ENCODE measurements around the gene RUNX2.

The RUNX2 gene

DNA sequence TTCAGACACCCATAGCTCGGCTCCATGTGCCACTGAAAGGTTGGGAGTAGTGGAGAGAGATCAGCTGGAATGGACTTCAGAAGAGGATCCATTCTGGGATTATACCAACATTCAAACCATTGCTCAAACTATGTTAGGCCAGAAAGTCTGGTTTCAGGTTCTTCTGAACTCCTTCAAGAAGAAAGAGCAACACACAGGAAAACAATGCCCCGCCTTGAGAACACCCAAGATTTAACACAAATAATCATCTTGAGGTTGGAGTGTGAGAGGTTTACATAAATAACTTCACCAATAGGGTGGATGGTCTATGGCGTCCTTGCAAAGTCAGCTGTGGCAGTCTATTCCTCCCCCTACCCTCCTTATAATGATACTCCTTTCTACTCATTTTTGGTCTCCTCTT, 261.2 kb downstream of the RUNX2 start:
- no peak for DNase-seq (ENCODE audit: low spot score)

- DNase-seq (ENCODE audit: low spot score) = no peak
Observed at GRCh38 chr6:45590226-45590625, 262.1 kb downstream of the RUNX2 start.

DNA sequence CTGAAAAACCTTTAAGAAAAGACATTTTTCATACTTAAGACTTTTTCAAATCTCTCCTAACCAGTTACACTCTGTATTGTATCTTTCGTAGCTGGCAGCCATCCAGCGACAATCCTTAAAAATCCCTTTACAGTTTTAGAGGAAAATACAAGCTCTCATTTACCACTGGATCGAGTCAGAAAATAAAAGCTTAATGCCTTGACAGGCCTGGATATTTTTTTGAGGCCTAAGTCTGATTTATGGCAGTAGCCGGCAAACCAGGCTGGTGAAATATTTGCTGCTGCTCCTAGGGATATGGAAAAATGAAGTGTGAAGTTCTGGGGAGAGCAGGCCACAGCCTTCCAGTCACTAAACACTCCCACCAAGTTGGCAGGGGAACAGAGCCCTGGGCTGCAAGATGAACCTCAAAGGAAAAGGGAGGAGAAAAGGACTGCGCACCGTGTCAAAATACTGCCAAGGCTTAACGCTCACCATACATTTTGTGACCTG, 262.6 kb downstream of the RUNX2 start:
- DNase-seq (ENCODE audit: low spot score) = no peak

DNA sequence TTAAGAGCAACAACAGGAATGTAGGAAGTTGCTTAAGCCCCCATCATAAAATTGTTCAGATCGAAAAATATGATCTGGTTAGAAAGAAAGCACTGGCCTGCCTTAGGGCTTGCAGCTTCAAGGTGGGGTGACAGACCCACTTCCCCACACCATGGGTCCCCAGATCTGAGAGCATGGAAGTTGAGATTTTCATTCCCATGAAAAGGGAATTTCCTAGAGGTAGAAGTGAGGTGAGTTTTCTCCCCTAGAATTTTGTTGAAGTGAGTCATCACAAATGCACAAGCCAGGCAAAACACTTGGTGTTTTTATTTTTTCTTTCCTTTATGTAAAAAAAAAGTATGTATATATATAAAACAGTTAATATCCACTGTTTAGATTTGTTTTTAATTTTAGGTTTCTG, 263.2 kb downstream of the RUNX2 start:
- no peak for DNase-seq (ENCODE audit: low spot score)

DNA sequence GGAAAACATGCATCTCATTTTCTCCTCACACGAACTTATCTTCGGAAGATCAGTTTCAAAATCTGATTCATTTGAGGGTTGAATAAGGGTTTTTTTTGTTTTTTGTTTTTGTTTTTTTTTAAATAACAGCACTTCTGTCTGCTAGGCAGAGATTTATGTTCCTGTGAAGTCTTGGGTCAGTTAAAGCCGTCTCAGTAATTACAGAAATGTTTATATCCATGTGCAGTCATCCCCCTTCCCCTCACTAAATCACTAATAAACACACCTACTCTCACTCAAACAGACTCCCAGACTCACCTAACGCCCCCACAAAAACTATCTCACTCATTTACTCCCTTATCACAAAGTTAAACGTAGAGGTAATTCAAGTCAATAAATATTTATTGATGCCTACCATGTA, 263.8 kb downstream of the RUNX2 start:
- DNase-seq (ENCODE audit: low spot score) = no peak

GRCh38 chr6:45592991-45593390, 264.9 kb downstream of the RUNX2 start:
- no peak for DNase-seq (ENCODE audit: low spot score)

DNA sequence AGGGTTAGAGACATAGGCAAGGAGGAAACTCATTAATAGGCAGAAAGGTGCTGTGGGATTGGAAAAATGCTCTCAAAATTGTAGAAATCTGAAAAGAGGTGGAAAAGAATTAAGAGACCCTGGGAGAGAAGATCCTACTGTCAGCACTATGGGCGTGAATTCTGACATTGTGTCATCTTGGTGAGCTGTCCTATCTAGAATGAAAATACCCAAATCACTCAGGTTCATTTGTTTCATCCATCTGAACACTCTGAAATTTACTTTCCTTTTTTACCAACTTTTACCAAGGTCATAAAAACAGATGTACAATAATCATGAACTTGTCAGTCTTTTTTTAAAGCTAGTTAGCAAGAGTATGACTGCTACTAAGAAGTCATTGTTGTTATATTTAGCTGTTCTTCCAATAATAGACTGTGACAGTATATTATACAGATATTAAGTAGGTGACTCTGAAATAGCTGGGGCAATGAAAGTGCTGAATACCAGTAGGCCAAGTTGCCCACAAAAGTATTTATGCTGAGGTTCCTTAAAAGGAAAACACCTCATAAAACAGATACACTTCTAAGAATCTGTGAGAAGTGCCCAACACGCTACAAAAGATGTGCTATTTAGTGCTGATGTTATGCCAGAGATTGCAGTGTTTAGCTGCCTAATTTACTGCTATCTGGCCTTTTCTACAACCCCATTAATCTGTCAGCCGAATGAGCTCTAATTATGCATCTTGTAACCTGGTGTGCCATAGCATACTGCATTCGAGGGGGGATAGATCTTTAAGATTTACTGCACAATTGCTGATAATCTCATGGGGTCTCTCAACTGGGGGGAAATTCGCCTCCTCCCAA, 267.1 kb downstream of the RUNX2 start:
- no peak for DNase-seq (ENCODE audit: low spot score)

DNA sequence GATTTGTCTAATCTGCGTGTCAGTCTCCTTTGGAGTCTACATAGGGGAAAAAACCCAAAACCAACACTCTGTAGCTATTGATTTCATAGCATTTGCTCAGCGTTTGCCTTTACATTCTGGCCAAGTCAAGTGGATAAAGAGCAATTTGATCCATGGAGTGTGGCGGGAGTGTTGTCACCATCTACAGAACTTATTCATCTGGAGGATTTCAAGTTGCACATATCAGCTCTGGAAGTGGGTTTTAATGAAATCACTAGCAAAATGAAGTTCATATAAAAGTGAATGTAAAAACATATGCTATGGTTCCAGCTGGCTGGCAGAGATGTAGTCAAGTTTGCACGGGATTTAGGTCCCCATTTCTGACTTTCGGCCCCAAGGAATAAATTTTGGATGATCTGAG, 269.3 kb downstream of the RUNX2 start:
- DNase-seq (ENCODE audit: low spot score) = no peak

GRCh38 chr6:45599053-45599452, 270.9 kb downstream of the RUNX2 start:
- DNase-seq (ENCODE audit: low spot score) = no peak

DNA sequence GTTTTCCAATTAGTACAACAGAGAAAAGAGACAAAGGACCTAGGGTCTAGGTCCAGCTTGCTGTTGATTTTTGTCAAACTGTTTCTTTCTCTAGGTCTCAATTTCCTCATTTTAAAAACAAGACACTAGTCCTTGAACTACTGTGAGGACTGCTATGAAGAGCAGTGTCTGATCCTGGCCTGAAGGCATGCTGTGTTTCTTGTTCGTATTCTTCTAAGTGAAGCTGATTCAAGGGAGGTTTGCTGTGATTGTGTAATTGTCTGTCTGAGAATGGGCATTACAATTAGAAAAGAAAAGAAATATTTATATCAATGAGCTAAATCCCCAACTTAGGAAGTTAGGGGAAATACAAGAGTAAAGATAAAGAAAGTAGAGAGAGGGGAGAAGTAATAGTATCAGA, 277.8 kb downstream of the RUNX2 start:
- DNase-seq (ENCODE audit: low spot score) = no peak

DNA sequence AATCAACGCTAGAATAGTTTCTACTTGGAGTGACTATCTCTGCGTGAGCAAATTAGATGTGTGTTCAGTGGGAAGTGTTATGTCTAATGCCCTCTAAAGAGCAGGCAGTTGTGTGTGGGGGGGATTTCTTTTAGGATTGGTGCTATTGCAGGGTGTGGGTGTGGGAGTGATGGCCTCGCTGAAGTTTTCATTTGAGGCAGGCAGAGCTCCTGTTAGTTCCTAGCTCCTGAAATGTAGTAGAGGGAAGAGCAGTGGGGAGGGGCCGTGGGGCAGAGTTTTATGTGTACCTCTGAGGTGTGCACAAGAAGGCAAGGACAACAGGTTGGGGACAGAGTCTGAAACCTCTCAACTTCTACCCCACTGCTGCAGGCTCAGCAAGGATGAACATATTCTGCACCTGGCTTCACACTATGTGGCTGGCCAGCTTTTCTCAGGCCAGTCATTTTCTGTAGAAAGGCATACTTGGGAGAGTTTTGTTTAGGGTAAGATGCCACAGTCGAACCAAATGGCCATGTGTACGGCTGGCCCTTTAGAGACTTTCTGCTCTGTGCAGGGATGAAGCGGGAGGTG, 278.8 kb downstream of the RUNX2 start:
- DNase-seq (ENCODE audit: low spot score) = no peak

GRCh38 chr6:45607798-45608197, 279.7 kb downstream of the RUNX2 start:
- DNase-seq (ENCODE audit: low spot score) = no peak

DNA sequence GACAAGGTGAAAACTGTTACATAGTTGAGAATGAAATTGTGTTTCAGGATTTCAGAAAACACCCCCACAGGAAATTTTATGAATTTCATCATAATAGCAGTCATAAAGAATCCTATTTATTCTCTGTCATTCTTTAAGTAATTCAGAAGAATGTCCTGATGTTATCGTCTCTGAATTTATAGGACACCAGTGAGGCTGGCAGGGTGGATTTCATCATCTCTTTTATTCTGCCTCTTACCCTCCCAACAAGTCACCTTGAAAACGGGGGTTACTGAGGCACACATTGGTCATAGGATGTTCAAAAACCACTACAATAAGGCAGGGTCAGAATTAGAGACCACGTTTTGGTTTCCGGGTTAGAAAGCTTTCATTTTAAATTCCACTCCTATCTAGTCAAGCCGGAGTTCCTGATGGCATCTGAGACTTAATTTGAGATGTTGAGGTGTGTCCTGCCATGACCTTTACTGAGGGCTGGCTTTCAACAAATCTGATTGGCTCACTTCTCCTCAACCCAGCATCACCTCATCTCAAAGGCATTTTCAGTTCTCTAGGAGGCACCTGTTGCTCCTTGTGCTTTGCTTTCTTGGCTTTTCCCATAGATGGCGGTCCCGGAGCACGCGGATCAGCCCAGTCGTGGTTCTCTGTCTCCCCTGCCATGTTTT, 280.3 kb downstream of the RUNX2 start:
- no peak for DNase-seq (ENCODE audit: low spot score)

GRCh38 chr6:45609141-45609638, 281.1 kb downstream of the RUNX2 start:
- DNase-seq (ENCODE audit: low spot score) = no peak

DNA sequence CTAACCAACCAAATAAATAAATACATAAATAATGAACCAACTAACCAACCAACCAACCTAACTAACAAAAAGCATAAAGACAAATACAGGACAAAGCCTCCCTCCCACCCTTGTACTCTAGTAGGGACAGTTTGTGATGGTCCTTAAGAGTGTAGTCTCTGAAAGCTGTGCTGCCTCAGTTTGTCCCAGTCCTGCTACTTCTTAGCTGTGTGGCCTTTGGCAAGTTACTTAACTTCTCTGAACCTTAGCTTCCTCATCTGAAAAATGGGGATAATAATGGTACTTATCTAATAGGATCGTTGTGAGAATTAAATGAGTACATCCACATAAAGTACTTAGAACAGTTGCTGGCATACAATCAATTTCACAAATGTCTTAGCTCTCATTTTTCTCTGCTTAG, 282.2 kb downstream of the RUNX2 start:
- no peak for DNase-seq (ENCODE audit: low spot score)

DNA sequence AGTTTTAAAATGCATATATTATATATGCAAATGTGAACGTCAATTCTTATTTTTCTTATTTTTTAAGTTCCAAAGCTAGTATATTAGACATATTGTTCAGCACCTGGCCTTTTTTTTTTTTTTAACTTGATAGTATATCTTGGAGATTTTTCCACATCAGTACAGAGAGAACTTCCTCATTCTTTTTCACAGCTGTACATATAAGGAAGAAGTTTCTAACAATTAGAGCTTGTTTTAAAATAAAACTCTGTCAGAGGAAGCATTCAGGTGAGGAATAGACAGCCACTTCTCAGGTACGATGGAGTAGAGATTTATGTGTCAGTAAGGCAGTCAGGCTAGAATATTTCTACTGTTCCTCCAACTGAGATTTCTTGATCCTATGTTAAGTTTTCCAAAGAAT, 282.7 kb downstream of the RUNX2 start:
- DNase-seq (ENCODE audit: low spot score) = no peak

- no peak for DNase-seq (ENCODE audit: low spot score)
Observed at GRCh38 chr6:45611491-45611890, 283.4 kb downstream of the RUNX2 start.

GRCh38 chr6:45613656-45614055, 285.5 kb downstream of the RUNX2 start:
- DNase-seq (ENCODE audit: low spot score) = peak; percentile 21

DNA sequence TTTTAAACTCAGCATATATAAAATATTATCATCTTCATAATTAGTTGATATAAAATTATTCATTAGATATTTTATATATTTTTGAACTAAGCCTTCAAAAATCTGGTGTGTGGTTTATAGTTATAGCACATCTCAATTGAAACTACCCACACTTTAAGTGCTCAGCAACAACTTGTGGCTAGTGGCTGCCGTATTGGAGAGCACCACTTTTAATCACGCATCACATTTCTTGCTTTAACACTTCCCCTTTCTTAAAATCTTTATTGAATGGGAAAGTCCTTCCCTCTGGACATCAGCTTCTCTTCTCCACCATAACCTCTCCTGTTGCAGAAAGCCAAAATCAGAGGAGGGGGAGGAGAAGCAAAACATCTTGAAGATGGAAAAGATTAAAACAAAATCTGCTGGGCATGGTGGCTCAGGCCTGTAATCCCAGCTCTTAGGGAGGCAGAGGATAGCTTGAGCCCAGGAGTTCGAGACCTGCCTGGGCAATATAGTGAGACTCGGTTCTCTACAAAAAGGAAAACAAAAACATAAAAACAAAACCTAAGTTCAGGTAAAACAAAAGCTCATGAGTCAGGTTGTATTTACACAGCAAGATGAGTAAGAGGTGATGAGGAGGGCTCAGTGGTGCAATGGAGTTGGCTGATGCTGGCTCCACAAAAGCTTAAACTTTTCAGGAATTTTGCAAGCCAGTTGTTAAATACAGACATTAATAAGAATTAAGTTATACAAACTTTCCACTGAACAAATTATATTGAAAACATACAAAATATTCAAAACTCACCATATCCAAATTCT, 286.6 kb downstream of the RUNX2 start:
- no peak for DNase-seq (ENCODE audit: low spot score)

- no peak for DNase-seq (ENCODE audit: low spot score)
Observed at GRCh38 chr6:45616209-45616608, 288.1 kb downstream of the RUNX2 start.

DNA sequence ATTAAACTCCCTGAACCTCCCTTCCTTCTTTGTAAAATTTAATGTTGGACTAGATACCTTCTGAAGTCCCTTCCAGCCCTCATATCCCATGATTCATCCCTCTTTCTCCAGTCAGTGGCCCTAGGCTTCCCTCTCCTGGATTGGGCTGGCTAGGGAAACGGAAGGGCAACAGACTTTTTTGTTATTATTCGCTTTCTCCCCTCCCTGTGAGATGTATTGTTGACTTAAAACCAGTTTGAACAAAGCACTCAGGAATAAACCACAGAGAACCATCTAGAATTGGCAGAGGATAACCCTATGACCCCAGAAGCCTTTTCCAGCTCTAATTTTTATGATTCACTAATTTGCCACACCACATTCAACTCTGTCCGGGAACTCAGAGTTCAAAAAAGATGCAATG, 289.3 kb downstream of the RUNX2 start:
- no peak for DNase-seq (ENCODE audit: low spot score)

GRCh38 chr6:45618259-45618658, 290.1 kb downstream of the RUNX2 start:
- no peak for DNase-seq (ENCODE audit: low spot score)
